ENCODE measurements around the gene TAGLN2. TPM values are rescaled to one million over a fixed set of nuclear protein-coding genes. Genes with fewer than 3 reads are reported as not detected.
A peak's percentile ranks its signal among the peaks of the same experiment; 100 is the strongest.

TAGLN2 gene
- total and polyA plus RNA-seq, 9 of the 15 experiments (the other 6 are each of a cell fraction or from before 2014, with no cell fraction given) = 192 to 683 (median 455) TPM

DNA sequence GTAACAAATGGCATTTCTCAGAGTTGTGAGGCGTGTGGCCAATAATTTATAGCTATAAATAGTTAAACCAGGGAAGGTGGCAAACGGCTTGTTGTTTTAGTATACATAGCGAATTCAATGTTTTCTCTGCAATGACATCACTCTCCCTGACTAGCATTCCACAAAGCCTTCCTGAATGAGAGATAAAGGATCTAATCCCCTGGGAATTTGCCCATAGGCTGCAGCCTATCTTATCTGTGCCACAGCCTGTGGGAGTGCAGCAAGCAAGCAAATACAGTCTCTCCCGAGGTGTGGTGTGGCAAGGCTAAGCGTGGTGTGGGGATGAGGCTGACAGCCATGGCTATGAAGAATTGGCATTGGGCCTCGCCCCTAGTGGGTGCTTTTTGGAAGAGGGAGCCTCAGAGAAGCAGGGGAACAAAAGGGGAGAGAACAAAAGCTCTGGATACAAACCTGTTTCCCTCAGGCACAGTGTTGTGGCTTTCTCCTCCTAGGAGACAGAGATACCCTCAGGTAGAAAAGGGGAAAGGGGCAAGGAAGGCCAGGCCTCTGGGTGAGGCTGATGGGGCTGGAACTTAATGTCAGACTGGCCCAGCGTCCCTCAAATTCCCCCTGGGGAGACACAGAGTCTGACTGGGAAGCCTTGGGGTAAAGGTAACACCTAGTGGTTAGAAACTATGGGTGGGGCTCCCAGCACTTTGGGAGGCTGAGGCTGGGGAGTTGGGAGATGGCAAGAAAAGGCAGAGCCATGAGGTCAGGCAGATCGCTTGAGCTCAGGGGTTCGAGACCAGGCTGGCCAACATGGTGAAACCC, 8.9 kb downstream of the TAGLN2 start:
- Histone ChIP-seq H2AFZ (ENCODE audit: low read depth, low read length) (no peak overlapping the region), H3K79me2 (ENCODE audit: control insufficient read depth, insufficient read depth, low read length) (peaks cover 20% of the 10 kb centered on the region), H3K9me1 (ENCODE audit: control insufficient read depth, insufficient read depth, low read length) (peaks cover 10% of the 10 kb centered on the region), H3K36me3 (ENCODE audit: control insufficient read depth, insufficient read depth, low read length) (peaks cover 54% of the 10 kb centered on the region), H3K4me2 (ENCODE audit: insufficient read depth, low read length) (no peak overlapping the region), H3K4me3 (no peak overlapping the region), H3K27me3 (ENCODE audit: control insufficient read depth in 2 of 2, insufficient read depth in 2 of 2, low read length in 2 of 2) (no peaks in the 10 kb centered on the region), H3K9ac (ENCODE audit: insufficient read depth in 1 of 2, low read depth in 2 of 2, low read length in 2 of 2) (peak overlapping the region in 1 of 2 experiments; percentile 54; a peak in 1 of 4 replicates), H3K27ac (ENCODE audit: extremely low read depth, low read depth, low read length) (no peak overlapping the region), H3K9me3 (replicated peaks; ENCODE audit: control insufficient read depth, insufficient read depth, low read depth, low read length) (no peaks in the 10 kb centered on the region), H4K20me1 (replicated peaks; ENCODE audit: control insufficient read depth, insufficient read depth, low read length) (peaks cover 15% of the 10 kb centered on the region), H3K4me1 (replicated peaks in 1 of 2; ENCODE audit: control insufficient read depth in 2 of 2, insufficient read depth in 2 of 2, low read length in 2 of 2) (peaks cover 9 to 14% of the 10 kb centered on the region in 2 experiments)
- intact Hi-C loops (cut with micrococcal nuclease) = no loop called here
- 67% methylated on average over 9 of the region's 9 CpGs for WGBS (ENCODE audit: insufficient coverage, low coverage, missing lambda C conversion rate)
- no peak for FAIRE-seq
- no peak for DNase-seq (ENCODE audit: extremely low read depth in 1 of 4, low spot score in 3 of 4)
- TF ChIP-seq CCAR2 (IDR thresholded peaks at IDR 0.05; ENCODE audit: low read depth, low read length) = no peak
- TF ChIP-seq, protein P1, sequence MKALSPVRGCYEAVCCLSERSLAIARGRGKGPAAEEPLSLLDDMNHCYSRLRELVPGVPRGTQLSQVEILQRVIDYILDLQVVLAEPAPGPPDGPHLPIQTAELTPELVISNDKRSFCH (CRISPR knock-in tag; IDR thresholded peaks at IDR 0.05) = no peak
- TF ChIP-seq, protein P1 (tag; IDR thresholded peaks at IDR 0.05) = no peak
- TF ChIP-seq, protein P2, sequence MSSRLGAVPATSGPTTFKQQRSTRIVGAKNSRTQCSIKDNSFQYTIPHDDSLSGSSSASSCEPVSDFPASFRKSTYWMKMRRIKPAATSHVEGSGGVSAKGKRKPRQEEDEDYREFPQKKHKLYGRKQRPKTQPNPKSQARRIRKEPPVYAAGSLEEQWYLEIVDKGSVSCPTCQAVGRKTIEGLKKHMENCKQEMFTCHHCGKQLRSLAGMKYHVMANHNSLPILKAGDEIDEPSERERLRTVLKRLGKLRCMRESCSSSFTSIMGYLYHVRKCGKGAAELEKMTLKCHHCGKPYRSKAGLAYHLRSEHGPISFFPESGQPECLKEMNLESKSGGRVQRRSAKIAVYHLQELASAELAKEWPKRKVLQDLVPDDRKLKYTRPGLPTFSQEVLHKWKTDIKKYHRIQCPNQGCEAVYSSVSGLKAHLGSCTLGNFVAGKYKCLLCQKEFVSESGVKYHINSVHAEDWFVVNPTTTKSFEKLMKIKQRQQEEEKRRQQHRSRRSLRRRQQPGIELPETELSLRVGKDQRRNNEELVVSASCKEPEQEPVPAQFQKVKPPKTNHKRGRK (tag; IDR thresholded peaks at IDR 0.05) = no peak
- TF ChIP-seq ZKSCAN1 (IDR thresholded peaks at IDR 0.05; ENCODE audit: low read depth, low read length) = peak; percentile 46; the same call in 1 of the 2 replicates
- peak; percentile 19 for ATAC-seq
- no TSS peak for BruUV-seq (replicated peaks)
- in situ Hi-C loops (cut with MboI) = no loop called here
- POLR2A ChIA-PET = interaction anchor here (0.6 to 4.1 kb wide), 10 partner anchors 8 to 748 kb away, joined by 3 to 35 read pairs (median 6); partner anchors contain the start of gene TAGLN2
- CTCF ChIA-PET (ENCODE audit: low intra/inter-chr PET ratio) = no interaction called here
